Amygdala (tissue), 56 donors: Measurements from ENCODE around the gene RPS19.

Experiments used
- DNase-seq, 56 donors: peaks; one replicate each; lab custom pipeline; 2025; lab: John Stamatoyannopoulos, UW

Gene RPS19

GRCh38 chr19:41859618-41860418 is at the start of gene RPS19:
RPS19 (plus strand) TSS chr19:41860255; CDS start chr19:41860775, 520 bp downstream.
- peak; percentile 84 to 99 (median 98) for DNase-seq

DNA sequence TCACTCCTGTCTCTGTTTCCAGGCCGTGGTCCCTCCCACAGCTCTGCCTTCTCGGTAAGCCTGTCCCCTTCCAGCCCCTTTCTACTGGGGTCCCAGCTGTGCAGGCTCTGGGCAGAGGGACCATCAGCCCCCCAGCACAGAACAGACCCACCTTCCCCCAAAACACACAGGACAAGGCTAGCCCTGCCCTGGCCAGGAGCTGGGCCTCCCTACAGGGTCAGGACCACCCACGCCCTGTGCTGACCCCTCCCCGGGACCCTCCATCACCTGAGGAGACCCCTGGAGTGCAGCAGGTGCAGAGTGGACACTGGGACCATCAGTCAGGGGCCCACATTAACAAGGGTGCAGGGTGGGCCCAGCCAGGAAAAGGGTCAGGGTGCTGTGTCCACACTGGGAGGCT is 49.8 kb upstream of the RPS19 start:
- no peak for DNase-seq

- DNase-seq, result peak in 13 of 56 donors; percentile 0 to 40 (median 11)
These were observed 49.0 kb upstream of the RPS19 start for GRCh38 chr19:41811036-41811435.

DNA sequence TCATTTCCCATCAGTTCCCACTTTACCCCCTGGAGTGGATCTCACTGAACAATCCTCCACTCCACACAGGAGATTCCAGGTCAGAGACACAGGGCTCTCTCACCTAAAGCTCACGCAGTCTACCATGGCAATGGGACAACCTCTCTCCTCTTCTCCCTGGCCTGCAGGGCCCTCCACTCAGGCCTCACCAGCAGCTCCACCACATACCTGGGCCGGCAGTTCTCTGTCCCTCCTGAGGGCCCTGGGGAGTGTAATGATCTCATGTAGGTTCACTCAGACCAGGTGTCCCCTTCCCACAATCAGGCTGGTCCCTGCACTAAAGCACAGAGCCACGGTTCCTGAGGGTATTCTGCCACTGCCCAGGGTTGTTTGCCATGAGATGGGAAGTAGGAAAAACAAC is 48.1 kb upstream of the RPS19 start:
- DNase-seq, result no peak

DNA sequence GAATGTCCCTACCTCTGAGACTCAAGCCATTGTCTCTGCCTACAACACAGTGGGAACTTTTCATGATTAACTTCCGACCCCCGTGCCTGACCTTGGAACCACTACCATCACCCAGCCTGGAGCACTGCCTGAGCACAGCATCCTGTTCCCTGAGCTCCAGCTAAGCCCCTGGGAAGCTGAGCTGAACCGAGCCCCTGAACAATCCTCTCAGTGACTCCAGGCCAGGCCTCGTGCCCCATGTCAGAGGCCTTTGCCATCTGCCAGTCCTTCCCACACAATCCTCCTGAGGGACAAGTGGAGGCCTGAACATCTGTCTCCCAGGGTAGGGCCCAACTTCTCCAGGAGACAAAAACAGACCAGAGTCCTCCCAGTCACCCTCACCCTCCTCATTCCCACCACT is 46.1 kb upstream of the RPS19 start:
- DNase-seq, result no peak

DNA sequence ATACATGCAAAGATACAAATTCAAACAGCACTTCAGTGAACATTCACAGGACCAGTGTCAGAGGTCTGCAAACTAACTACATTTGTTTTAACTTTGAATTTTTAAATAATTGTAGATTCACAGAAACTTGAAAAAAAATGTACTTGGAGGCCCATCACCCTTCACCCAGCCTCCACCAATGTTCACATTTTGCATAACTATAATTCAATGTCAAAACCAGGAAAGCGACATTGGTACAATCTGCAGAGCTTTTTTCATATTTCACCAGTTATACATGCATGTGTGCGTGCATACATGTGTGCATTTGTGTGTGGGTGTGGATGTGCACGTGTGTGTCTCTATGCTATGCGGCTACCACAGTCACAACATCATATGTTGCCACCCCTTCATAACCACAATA is 44.8 kb upstream of the RPS19 start:
- DNase-seq, result no peak

DNA sequence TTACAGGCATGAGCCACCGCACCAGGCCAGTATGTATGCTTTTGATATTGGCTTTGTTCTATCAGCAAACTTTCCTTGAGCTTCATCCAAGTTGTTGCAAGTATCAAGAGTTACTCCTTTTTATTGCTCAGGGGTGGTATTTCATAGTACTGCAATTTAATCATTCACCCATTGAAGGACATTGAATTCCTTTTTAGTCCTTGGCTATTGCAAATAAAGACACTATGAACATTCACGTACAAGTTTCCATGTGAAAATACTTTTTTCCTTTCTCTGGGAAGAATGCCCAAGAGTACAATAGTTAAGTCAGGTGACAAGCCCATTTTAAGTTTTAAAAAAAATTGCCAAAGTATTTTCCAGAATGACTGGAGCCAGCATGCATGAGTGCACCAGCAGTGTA is 43.3 kb upstream of the RPS19 start:
- no peak for DNase-seq

- peak in 5 of 56 donors; percentile 2 to 14 (median 9) for DNase-seq
These were observed 38.9 kb upstream of the RPS19 start for GRCh38 chr19:41821003-41821735.

DNA sequence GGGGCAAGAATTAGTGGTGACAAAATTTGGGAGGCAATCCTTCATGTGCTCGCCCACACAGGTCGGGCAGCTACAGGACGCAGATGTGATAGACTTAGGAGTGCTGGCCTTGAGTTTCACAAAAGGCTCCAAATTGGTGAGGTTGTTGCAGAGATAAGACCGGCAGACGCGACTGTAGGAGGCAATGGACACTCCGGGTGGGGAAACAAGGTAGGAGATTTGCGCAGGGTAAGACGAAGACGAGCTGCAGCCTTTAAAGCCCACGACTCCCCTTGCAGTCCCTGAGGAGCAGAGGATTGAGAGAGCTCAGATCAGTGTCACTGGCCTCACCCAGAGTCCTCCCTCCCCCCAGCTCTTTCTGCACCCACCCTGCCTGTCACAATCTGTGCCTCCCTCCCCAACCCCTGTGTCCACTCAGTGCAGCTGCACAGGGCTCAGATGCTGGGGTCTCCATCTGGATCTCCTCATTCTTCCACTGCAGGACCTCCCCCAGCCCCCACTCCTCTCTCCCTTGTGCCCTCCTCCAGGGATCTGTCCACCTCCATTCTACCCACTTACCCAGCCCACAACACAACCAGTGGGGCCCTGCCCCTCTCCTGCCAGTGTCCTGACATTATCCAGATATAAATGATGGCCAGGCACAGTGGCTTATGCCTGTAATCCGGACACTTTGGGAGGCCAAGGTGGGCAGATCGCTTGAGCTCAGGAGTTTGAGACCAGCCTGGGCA is 21.9 kb upstream of the RPS19 start:
- no peak for DNase-seq

- no peak for DNase-seq
These were observed 20.8 kb upstream of the RPS19 start for GRCh38 chr19:41839211-41839610.

GRCh38 chr19:41843371-41843770 is 16.7 kb upstream of the RPS19 start:
- DNase-seq, result no peak

DNA sequence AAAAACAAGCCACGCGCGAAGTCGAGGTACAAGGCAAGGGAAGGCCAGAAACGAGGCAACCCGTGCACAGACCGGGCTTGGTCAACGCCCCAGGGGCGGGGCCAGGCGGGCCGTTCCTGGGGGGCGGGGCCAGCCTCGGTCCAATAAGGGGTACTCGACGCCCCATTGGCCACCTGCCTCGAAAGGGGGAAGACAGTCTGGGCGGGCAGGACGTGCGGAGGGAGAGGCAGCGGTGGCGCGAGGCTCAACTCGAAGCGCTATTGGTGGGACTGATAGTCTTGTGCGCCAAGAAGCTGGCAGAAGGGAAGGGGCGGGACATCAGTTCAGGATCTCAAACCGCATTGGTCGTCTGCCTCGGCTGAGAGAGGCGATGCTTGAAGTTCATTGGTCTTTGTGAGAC is 15.5 kb upstream of the RPS19 start, which contains the start of gene LYPD4:
TSS of gene LYPD4 (minus strand) at position 83 of the 400 bp plus-strand sequence. CDS start 5,398 bp downstream, outside the sequence.
- DNase-seq, result no peak

GRCh38 chr19:41845001-41845050 is 15.2 kb upstream of the RPS19 start, which contains the start of gene DMRTC2:
DMRTC2 (plus strand) TSS chr19:41845042; CDS start chr19:41847429, 2,387 bp downstream.
- no peak for DNase-seq

GRCh38 chr19:41845051-41845590 is 14.9 kb upstream of the RPS19 start:
- no peak for DNase-seq

- DNase-seq, result no peak
These were observed 12.5 kb upstream of the RPS19 start for GRCh38 chr19:41847351-41848105.

DNA sequence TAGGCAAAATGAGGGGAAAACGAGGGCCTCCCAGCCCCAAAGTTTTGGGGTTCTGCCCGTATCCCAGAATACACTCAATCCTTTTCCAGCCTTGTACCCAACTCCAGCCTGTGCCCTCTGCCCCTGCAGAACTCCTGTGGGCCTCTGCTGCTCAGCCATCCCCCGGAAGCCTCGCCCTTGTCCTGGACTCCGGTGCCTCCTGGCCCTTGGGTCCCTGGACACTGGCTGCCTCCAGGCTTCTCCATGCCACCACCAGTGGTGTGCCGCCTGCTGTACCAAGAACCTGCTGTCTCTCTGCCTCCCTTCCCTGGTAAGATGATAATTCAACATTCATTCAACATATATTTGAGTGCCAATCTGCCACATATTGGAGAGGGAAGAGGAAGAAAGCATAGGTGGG is 11.4 kb upstream of the RPS19 start:
- no peak for DNase-seq

DNA sequence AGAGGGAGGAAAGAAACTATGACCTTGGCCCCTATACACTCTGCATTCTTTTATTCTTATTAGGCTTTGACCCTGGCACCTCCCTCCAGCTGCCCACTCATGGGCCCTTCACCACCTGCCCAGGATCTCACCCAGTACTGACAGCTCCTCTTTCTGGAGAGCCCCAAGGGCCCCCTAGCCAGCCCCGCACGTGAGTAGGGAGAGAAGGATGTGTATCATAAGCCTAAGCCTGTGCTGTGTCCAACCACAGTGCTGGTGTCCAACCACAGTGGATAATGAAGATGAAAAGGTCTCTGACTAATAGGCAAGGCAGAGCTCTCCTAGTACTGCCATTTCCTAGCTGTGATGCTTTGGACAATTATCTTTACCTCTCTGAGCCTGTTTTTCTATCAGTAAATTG is 11.0 kb upstream of the RPS19 start:
- no peak for DNase-seq

GRCh38 chr19:41850381-41850780 is 9.7 kb upstream of the RPS19 start:
- no peak for DNase-seq

- no peak for DNase-seq
These were observed 8.6 kb upstream of the RPS19 start for GRCh38 chr19:41851456-41851855.

DNA sequence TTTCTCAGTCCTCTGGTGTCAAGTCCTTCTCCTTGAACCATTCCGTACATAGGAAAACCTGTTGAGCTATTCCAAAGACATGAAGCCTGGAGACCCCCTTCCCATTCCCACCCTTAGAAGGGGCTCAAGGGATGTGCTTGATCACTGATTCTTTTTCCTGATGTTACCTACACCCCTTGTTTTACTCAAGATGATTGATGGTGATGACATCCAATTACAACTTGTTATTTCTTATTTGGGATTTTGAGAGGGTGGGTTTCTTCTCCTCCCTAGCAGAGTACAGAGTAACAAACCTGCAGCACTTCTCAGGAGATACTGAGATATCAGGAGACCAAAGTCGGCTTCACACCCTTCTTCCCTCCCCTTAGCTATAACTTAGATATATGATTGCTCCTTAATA is 6.7 kb upstream of the RPS19 start:
- DNase-seq, result no peak

- no peak for DNase-seq
These were observed 6.3 kb upstream of the RPS19 start for GRCh38 chr19:41853768-41854167.
